SK-N-DZ (cell line): ENCODE data around the gene ABCA2.
A peak's percentile ranks its signal among the peaks of the same experiment; 100 is the strongest.

Source experiments
- DNase-seq: peaks from one replicate; pipeline ENCODE4 v3.0.0-alpha.2; 2015; ENCODE audit warnings: low spot score

The ABCA2 gene

DNA sequence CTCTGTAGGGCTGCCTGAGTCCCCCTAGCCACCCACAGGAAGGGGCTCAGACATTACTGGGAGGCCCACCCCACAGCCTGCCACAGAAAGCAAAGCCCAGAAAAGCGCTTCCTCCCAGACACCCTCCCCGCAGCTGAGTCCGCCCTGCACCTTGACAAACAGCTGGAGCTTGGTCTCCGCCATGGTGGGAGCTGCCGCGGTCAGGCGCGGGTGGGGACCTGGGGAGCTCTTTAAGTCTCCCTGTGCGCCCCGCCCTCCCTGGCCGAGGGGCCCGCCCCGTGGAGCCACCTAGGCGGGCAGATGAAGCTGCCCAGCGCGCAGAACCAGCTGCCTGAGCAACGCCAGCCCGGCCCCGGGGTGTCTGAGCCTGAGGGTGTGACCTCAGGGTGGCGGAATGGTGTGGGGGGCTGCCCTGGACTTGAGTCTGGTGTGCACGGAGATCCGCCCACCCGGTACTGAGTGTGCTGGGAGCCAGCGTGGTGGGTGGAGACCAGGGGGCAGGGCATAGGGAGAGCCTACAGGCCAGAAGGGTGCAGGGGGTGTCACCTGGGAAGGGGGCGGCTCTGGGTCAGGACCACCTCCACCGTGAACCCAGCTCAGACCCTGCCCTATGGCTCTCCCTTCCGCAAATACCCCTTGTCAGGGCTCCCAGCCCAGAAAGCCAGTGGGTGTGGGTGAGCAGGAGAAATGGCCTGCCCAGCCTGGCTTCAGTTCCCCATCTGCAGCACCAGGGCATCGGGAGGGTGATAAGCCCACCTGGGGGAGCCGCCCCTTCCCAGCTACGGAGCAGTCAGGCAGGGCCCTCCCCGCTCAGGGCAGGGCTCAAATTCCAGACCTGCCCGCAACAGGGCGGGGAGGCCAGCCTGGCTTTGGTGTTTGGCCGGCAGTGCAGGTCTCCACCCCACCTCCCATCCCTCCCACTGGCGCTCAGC is 31.4 kb downstream of the ABCA2 start, which contains the start of gene CLIC3:
CLIC3 (minus strand) TSS at position 208 of the 932 bp plus-strand sequence; CDS start at position 183, 25 bp downstream.
- DNase-seq = no peak

- no peak for DNase-seq
Measured at GRCh38 chr9:136995772-136996311, 32.2 kb downstream of the ABCA2 start.

GRCh38 chr9:136995362-136995761 is 32.7 kb downstream of the ABCA2 start:
- no peak for DNase-seq

DNA sequence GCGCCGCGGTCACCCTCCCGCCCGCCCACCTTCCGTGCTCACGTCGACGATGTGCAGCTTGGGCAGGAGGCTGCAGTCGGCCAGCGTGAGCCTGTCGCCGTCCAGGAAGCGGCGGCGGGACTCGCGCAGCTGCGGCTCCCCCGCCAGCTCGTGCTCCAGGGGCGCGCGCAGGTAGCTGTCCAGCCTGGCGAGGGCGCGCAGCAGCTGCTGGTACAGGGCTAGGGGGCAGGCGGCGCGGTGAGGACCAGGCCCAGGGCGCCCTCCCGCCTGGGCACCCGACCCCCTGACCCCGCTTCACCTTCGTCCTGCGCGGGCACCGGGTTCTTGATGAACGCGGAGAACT is 33.2 kb downstream of the ABCA2 start:
- no peak for DNase-seq

DNA sequence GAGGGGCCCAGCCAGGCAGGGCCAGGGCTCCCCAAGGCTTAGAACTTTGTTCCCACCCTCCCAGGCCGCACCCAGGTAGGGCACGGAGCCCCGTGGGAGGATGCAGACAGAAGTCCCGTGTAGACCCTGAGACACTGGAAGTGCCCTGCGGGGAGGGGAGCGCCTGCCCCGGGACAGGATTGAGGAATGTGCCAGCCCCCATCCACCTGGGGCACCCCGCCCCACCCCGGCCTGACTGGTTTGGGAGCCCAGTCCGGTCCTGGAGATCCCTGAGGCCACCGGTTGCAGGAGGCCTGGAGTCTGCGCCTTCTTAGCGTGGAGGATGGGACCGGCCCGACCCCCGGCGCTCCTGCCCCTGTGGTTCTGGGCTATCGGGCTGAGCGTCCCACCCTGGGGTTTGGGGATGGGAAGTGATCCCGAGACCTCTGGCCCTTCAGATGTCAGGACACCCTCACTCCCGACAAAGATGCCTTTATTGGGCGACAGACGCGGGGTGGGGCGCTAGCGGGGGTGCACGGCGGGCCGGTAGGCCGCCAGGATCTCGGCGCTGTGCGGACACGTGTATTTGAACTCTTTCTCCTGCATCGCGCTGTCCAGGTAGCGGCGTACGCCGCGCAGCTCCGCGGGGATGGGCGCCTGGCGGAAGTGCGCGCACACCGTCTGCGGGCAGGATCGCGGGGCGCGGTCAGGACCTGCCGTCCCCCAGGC is 33.7 kb downstream of the ABCA2 start:
- DNase-seq = no peak

DNA sequence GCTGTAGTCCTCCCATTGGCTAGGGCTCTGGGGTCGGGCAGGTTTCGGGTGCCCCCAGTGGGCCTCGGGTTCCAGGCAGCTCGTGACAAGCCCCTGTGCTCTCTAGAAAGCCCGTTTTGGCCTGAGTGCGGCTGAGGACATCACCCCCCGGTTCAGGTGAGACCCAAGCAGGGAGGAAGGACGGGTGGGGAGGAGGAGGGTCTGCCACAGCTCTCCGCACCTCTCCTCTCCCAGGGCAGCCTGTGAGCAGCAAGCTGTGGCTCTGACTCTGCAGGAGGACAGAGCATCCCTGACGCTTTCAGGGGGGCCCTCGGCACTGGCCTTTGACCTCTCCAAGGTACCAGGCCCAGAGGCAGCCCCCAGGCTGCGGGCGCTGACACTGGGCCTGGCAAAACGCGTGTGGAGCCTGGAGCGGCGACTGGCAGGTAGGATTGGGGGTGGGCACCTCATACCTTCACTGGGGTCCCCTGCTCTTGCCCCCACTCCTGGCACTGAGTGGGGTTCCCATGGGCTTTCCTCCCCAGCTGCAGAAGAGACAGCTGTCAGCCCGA is 35.1 kb downstream of the ABCA2 start:
- no peak for DNase-seq

DNA sequence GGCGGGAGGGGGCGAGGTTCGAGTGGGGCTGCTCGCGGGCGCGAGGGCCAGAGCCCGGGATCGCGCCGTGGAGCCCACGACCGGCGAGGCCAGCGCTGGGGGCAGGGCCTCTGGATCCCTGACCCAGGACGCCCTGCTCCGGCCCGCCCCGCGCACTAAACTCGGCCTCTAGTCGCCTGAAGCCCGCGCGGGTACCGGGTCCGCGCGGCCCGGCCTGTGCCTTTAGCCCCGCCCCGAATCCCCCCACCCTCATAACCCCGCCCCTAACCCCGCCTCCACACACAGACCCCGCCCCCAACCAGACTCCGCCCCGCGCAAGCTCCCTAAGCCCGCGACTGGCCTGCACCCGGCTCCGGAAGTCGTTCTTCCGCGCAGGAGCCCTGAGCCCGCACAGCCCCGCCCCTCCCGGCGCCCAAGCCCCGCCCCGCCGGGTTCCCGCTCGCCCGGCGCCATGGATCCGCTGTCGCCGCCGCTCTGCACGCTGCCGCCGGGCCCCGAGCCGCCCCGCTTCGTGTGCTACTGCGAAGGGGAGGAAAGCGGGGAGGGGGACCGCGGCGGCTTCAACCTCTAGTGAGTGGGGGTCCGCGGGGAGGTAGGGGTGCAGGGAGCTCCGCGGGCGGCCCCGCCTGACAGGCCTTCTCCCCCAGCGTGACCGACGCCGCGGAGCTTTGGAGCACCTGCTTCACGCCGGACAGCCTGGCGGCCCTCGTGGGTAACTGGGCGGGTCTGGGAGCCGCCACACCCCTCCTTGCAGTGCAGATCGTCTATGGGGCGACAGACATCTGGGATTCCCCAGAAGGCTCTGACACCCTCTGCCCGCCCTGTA is 35.8 kb downstream of the ABCA2 start, which contains the start of gene PAXX:
PAXX (plus strand) TSS at position 430 of the 826 bp plus-strand sequence; CDS start at position 452, 22 bp downstream.
- peak; percentile 85 for DNase-seq

DNA sequence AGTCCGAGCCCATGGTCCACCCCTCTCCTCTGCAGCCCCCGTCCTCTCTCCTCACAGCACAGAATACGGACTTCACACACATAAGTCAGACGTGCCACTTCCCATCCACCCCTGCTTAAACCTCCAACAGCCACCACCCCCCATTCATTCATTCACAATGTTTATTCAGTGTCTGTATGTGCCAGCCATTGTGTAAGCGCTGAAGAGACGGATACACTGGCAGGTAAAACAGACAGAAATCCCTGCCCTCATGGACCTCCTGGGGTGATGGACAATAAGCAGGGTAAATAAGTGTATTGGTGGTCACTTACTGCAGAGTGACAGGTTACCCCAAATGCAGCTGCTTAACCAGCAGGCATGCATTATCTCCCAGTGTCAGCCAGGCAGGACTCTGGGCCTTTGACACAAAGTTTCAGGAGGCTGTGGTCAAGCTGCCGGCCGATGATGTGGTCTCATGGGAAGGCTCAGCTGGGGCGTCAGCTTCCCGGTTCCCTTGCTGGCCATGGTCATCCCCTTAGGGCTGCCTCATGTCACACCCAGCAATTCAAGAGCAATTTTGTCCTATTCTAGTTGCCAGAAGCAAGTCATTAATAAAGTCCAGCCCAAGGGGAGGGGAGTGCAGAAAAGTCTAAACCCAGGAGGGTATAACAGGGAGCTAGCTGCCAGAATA is 37.7 kb downstream of the ABCA2 start:
- no peak for DNase-seq

GRCh38 chr9:136988872-136989271 is 39.2 kb downstream of the ABCA2 start:
- no peak for DNase-seq

DNA sequence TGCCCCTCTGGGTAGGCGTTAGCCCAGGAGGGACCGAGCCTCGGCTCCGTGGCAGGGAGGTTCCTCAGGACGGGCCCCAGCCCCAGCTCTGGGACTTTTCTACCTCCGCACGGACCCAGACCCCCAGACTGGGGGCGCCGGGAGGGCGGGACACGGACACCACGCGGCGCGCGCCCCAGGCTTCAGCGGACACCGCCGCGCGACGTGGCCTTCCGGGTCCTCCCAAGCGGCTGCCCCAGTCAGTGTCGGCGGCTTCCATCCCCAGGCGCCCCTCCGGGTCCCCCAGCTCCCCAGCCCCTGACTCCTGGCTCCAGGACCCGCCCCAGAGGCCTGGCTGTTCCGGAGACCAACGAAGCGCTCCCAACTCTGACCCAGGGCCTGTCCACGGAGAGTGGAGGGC is 42.2 kb downstream of the ABCA2 start:
- DNase-seq = no peak

- no peak for DNase-seq
Measured at GRCh38 chr9:136985027-136985602, 42.9 kb downstream of the ABCA2 start.

DNA sequence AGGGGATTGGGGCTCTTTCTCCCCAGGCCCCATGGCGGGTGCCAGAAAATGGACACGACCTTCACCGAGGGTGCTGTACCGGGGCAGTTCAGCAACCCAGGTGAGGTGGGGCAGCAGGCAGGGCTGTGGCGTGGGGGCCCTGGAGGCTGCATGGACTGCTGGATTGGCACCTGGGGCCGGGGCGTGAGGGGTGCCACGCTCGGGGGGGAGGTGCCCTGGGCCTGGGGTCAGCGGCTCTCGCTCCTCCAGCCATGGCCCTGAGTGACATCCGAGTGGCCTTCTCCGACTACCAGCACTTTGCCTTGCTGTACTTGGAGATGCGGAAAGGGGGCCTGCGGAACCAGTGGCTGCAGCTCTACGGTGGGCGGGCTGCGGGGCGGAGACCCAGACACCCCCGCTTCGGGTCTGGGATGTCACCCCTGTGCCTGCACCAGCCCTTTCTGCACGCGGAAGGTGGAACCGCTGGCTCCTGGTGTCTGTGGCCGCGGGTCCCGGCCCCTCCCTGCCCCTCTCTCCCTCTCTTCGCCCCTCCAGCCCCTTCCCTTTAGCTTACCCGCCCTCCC is 43.5 kb downstream of the ABCA2 start:
- no peak for DNase-seq

DNA sequence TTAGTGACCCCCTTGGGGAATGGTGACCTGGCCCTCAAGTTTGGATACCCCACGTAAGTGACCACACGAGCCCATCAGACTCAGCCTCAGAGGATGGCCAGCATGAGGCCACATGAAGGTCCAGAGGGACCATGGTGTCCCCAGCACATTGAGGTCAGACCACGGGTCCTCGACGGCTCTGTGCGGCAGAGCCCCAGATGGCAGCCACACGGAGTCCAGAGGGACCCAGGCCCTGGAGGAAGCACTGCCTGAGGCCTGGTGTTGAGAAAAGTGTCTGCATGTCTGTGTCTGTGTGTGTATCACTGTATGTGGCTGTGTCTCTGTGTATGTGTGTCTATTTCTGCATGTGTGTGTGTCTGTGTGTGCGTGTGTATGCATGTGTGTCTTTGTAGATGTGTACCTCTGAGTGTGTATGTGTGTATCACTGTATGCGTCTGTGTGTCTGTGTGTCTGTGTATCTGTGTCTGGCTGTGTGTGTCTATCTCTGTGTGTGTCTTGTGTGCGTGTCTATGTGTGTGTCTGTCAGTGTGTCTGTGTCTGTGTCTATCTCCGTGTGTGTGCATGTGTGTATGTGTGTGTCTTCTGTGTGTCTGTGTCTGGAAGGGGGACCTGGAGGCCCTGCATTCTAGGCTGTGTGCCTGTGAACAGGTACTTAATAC is 44.3 kb downstream of the ABCA2 start:
- no peak for DNase-seq

GRCh38 chr9:136983167-136983566 is 44.9 kb downstream of the ABCA2 start:
- DNase-seq = no peak

- no peak for DNase-seq
Measured at GRCh38 chr9:136982232-136983051, 45.6 kb downstream of the ABCA2 start, which contains the start of gene LCNL1. LCNL1 (plus strand) TSS chr9:136982993; CDS start chr9:136983587, 594 bp downstream.

- DNase-seq = no peak
Measured at GRCh38 chr9:136981588-136982231, 46.3 kb downstream of the ABCA2 start.

- DNase-seq = no peak
Measured at GRCh38 chr9:136980669-136981478, 47.2 kb downstream of the ABCA2 start.
